ENCODE results near the gene TUT4.

DNA sequence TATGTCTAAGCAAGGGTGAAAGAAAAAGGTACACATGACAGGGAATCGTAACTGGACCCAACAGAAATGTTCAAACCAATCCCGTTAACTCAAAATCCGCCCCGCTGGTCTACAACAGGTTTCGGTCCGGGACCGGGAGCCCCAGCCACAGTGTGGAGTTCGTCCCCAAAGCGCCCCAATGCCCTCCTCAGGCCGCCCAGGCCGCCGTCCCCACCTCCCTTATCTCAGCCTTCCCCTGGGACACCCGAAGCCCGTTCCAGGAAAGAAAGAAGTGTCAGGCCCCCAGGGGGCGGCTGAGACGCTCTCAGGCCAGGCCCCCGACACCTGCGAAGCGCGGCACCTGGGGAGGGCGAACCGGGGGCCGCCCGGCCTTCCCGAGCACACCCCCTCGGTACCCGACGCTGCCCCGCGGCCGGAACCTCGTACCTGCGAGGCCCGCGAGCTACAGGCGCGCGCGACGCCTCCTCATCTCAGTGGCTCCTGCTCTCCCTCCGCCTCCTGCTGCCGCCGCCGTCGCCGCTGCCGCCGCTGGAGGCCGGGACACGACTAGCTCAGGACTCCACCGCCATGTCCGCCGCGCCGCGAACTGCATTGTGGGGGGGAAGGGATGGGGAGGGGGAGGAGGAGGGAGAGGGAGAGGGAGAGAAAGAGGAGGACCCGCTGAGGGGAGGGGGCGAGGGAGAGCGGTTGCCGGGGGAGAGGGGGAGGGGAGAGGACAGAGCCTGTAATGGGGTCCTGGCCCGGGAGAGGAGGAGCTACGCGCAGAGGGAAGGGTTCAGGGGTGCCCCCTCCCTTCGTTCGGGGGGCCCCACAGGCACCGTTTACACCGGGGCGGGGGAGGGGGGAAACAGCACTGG is at the start of gene TUT4:
- TF ChIP-seq, protein P1, sequence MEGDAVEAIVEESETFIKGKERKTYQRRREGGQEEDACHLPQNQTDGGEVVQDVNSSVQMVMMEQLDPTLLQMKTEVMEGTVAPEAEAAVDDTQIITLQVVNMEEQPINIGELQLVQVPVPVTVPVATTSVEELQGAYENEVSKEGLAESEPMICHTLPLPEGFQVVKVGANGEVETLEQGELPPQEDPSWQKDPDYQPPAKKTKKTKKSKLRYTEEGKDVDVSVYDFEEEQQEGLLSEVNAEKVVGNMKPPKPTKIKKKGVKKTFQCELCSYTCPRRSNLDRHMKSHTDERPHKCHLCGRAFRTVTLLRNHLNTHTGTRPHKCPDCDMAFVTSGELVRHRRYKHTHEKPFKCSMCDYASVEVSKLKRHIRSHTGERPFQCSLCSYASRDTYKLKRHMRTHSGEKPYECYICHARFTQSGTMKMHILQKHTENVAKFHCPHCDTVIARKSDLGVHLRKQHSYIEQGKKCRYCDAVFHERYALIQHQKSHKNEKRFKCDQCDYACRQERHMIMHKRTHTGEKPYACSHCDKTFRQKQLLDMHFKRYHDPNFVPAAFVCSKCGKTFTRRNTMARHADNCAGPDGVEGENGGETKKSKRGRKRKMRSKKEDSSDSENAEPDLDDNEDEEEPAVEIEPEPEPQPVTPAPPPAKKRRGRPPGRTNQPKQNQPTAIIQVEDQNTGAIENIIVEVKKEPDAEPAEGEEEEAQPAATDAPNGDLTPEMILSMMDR (IDR thresholded peaks at IDR 0.05; ENCODE audit: low read length) = peak; percentile 24; the same call in 1 of the 2 replicates
- TF ChIP-seq EZH2 (IDR thresholded peaks at IDR 0.05; ENCODE audit: borderline replicate concordance, low read length) = no peak
